GM12891 (cell line): ENCODE data around the gene KRT80.

Experiments
- DNase-seq: peaks from one replicate; pipeline ENCODE4 v3.0.0; 2011; ENCODE audit warnings: low spot score; ENCODE audit not compliant: insufficient read length
- FAIRE-seq: peaks from 2 replicates; lab custom pipeline; 2011; peaks lifted over from hg19 to GRCh38; lab: Jason Lieb, UNC
- PAX5 ChIP-seq: IDR thresholded peaks from 2 replicates; pipeline ENCODE4 v1.6.1; 2011; ENCODE audit warnings: low read length, moderate library complexity, mild to moderate bottlenecking; ENCODE audit not compliant: insufficient read depth, severe bottlenecking
- POLR2A ChIP-seq: IDR thresholded peaks from 2 replicates; pipeline ENCODE4 v1.6.1; 2011; ENCODE audit warnings: low read depth, low read length, control low read depth
- POLR2AphosphoS5 ChIP-seq: IDR thresholded peaks from 2 replicates; pipeline ENCODE4 v1.6.1; 2011; ENCODE audit warnings: low read depth, low read length, control low read depth
- POU2F2 ChIP-seq: IDR thresholded peaks from 2 replicates; pipeline ENCODE4 v1.6.1; 2011; ENCODE audit warnings: low read depth, mild to moderate bottlenecking, control low read depth, low read length, moderate library complexity
- SPI1 ChIP-seq: IDR thresholded peaks from 2 replicates; pipeline ENCODE4 v1.6.1; 2011; ENCODE audit warnings: low read depth, low read length, control low read depth
- TAF1 ChIP-seq: IDR thresholded peaks from 2 replicates; pipeline ENCODE4 v1.6.1; 2011; ENCODE audit warnings: low read depth, low read length, control low read depth

KRT80 gene

GRCh38 chr12:52221070-52221781, 29.4 kb upstream of the KRT80 start:
- TF ChIP-seq PAX5 (no peak), SPI1 (no peak), POLR2AphosphoS5 (no peak), TAF1 (no peak), POLR2A (no peak), POU2F2 (no peak)
- FAIRE-seq: no peak
- no peak for DNase-seq

- FAIRE-seq (no peak), DNase-seq (no peak)
- TF ChIP-seq POLR2AphosphoS5 (no peak), PAX5 (no peak), TAF1 (no peak), POLR2A (no peak), SPI1 (no peak), POU2F2 (no peak)
Observed at GRCh38 chr12:52220477-52220876, 28.7 kb upstream of the KRT80 start.

- FAIRE-seq: no peak
Observed at GRCh38 chr12:52218001-52218400, 26.2 kb upstream of the KRT80 start.

GRCh38 chr12:52217223-52217622, 25.4 kb upstream of the KRT80 start:
- FAIRE-seq (no peak), DNase-seq (no peak)
- TF ChIP-seq POU2F2 (no peak), POLR2AphosphoS5 (no peak), SPI1 (no peak), POLR2A (no peak), PAX5 (no peak), TAF1 (no peak)

More at GRCh38 chr12:52218001-52218400, 26.2 kb upstream of the KRT80 start:
- TF ChIP-seq POLR2AphosphoS5 (no peak), TAF1 (no peak), SPI1 (no peak), POU2F2 (no peak)
- no peak for DNase-seq

GRCh38 chr12:52216807-52217206, 25.0 kb upstream of the KRT80 start:
- DNase-seq (no peak), FAIRE-seq (no peak)
- TF ChIP-seq POLR2A: no peak
- no peak for TF ChIP-seq POLR2AphosphoS5
- no peak for TF ChIP-seq SPI1
- no peak for TF ChIP-seq PAX5
- TF ChIP-seq POU2F2: no peak
- TF ChIP-seq TAF1: no peak

- FAIRE-seq (no peak), DNase-seq (no peak)
- TF ChIP-seq PAX5: no peak
- no peak for TF ChIP-seq POLR2A
- no peak for TF ChIP-seq TAF1
- no peak for TF ChIP-seq POLR2AphosphoS5
- TF ChIP-seq POU2F2: no peak
- no peak for TF ChIP-seq SPI1
Observed at GRCh38 chr12:52216100-52216499, 24.3 kb upstream of the KRT80 start.

- FAIRE-seq: no peak
- DNase-seq: no peak
- TF ChIP-seq PAX5 (no peak), SPI1 (no peak), POU2F2 (no peak), POLR2A (no peak), POLR2AphosphoS5 (no peak), TAF1 (no peak)
Observed at GRCh38 chr12:52215587-52216031, 23.8 kb upstream of the KRT80 start.

GRCh38 chr12:52214421-52214802, 22.6 kb upstream of the KRT80 start:
- TF ChIP-seq TAF1 (no peak), POU2F2 (no peak), POLR2A (no peak), PAX5 (no peak), POLR2AphosphoS5 (no peak), SPI1 (no peak)
- FAIRE-seq (no peak), DNase-seq (no peak)

GRCh38 chr12:52213564-52214420, 22.0 kb upstream of the KRT80 start:
- FAIRE-seq (peak; percentile 88), DNase-seq (peak; percentile 66)
- TF ChIP-seq PAX5 (no peak), POLR2A (no peak), POLR2AphosphoS5 (no peak), TAF1 (no peak), SPI1 (no peak), POU2F2 (no peak)
